EH (cell line): ENCODE data around the gene PHF21A.

ENCODE experiments used
- DNase-seq: peaks from one replicate; pipeline ENCODE4 v3.0.0-alpha.2; 2015; ENCODE audit warnings: low read depth

The PHF21A gene

DNA sequence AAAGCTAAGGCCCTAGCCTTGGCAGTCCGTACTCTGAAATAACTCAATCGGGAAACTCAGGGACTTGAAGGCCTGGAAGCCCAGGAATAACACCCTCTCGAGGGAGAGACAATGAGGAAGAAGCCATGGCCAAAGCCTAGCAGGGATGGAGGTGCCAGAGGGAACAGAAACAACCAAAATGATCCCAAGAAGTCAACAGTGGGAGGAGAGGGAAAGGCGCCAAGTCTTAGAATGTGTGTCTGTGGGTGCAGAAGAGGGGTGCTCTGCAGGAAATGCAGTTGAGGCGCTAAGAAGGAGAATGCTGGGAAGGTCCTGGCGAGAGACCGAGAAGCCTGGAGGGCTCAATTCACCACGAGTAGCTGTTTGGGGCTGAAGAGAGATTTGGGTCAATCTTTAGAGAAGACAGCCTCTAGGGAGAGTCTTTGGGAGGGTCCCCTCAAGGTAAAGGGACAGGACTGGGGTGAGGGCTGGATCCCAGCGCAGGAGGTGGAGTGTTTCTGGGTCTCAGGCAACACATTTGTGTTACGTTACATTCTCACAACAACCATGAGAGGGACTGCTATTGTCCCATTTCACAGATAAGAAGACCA lies 236.6 kb downstream of the PHF21A start:
- no peak for DNase-seq
